Measurements from ENCODE around the gene NRIP3. TPM values are rescaled to one million over a fixed set of nuclear protein-coding genes. Genes with fewer than 3 reads are reported as not detected.

The NRIP3 gene
- total RNA-seq, 1 experiment from 2014 or later = 10.0 TPM

- Histone ChIP-seq H3K4me1 (no peaks in the 10 kb centered on the region), H3K4me3 (ENCODE audit: low read depth, low read length) (no peak overlapping the region), H3K36me3 (ENCODE audit: control insufficient read depth, insufficient read depth, low read length) (no peaks in the 10 kb centered on the region), H3K27me3 (replicated peaks; ENCODE audit: control insufficient read depth, insufficient read depth, low read length) (no peaks in the 10 kb centered on the region), H3K9me3 (no peaks in the 10 kb centered on the region)
- intact Hi-C loops (cut with micrococcal nuclease; ENCODE audit: unreplicated experiment) = no loop called here
- H3K36me3 Mint-ChIP-seq (ENCODE audit: insufficient read depth, unreplicated experiment) = no peaks in the 10 kb centered on the region
- no peaks in the 10 kb centered on the region for H3K9me3 Mint-ChIP-seq (ENCODE audit: unreplicated experiment)
- H3K4me1 Mint-ChIP-seq (ENCODE audit: low read depth, unreplicated experiment) = peaks cover 6% of the 10 kb centered on the region
- ChIA-PET POLR2A (no interaction called here), CTCF (interaction anchor here (0.8 kb wide), 1 partner anchor 175 kb away, joined by 3 read pairs; no protein-coding TSS in a partner anchor)
- TF ChIP-seq CTCF (IDR thresholded peaks at IDR 0.05; ENCODE audit: insufficient read depth in 1 of 2, low read depth in 1 of 2, low read length in 1 of 2, severe bottlenecking in 1 of 2, unreplicated experiment in 1 of 2) = no peak
- peak overlapping the region; percentile 84 for H3K4me3 Mint-ChIP-seq (ENCODE audit: unreplicated experiment)
- peak overlapping the region; percentile 48 for H3K27ac Mint-ChIP-seq (ENCODE audit: unreplicated experiment)
- no TSS peak for BruUV-seq (replicated peaks)
- no peaks in the 10 kb centered on the region for H3K27me3 Mint-ChIP-seq (ENCODE audit: insufficient read depth, unreplicated experiment)
- no peak for DNase-seq
Observed at GRCh38 chr11:8962841-8963240, 41.0 kb downstream of the NRIP3 start.

GRCh38 chr11:8961401-8961800 lies 42.4 kb downstream of the NRIP3 start:
- Histone ChIP-seq H3K4me3 (ENCODE audit: low read depth, low read length) (no peak overlapping the region), H3K27me3 (replicated peaks; ENCODE audit: control insufficient read depth, insufficient read depth, low read length) (no peaks in the 10 kb centered on the region), H3K4me1 (no peaks in the 10 kb centered on the region), H3K9me3 (no peaks in the 10 kb centered on the region), H3K36me3 (ENCODE audit: control insufficient read depth, insufficient read depth, low read length) (no peaks in the 10 kb centered on the region)
- ChIA-PET POLR2A (no interaction called here), CTCF (interaction anchor here (0.6 kb wide), 1 partner anchor 26 kb away, joined by 4 read pairs; no protein-coding TSS in a partner anchor)
- peaks cover 5% of the 10 kb centered on the region for H3K36me3 Mint-ChIP-seq (ENCODE audit: insufficient read depth, unreplicated experiment)
- DNase-seq = no peak
- no peak overlapping the region for H3K4me3 Mint-ChIP-seq (ENCODE audit: unreplicated experiment)
- no peak overlapping the region for H3K27ac Mint-ChIP-seq (ENCODE audit: unreplicated experiment)
- intact Hi-C loops (cut with micrococcal nuclease; ENCODE audit: unreplicated experiment) = no loop called here
- BruUV-seq (replicated peaks) = no TSS peak
- TF ChIP-seq CTCF (IDR thresholded peaks at IDR 0.05; ENCODE audit: insufficient read depth in 1 of 2, low read depth in 1 of 2, low read length in 1 of 2, severe bottlenecking in 1 of 2, unreplicated experiment in 1 of 2) = no peak
- H3K9me3 Mint-ChIP-seq (ENCODE audit: unreplicated experiment) = no peaks in the 10 kb centered on the region
- no peaks in the 10 kb centered on the region for H3K27me3 Mint-ChIP-seq (ENCODE audit: insufficient read depth, unreplicated experiment)
- H3K4me1 Mint-ChIP-seq (ENCODE audit: low read depth, unreplicated experiment) = peaks cover 6% of the 10 kb centered on the region

- H3K27ac Mint-ChIP-seq (ENCODE audit: unreplicated experiment) = no peak overlapping the region
- Histone ChIP-seq H3K27me3 (replicated peaks; ENCODE audit: control insufficient read depth, insufficient read depth, low read length) (no peaks in the 10 kb centered on the region), H3K4me3 (ENCODE audit: low read depth, low read length) (no peak overlapping the region), H3K9me3 (no peaks in the 10 kb centered on the region), H3K4me1 (no peaks in the 10 kb centered on the region), H3K36me3 (ENCODE audit: control insufficient read depth, insufficient read depth, low read length) (no peaks in the 10 kb centered on the region)
- no TSS peak for BruUV-seq (replicated peaks)
- H3K27me3 Mint-ChIP-seq (ENCODE audit: insufficient read depth, unreplicated experiment) = no peaks in the 10 kb centered on the region
- peak; percentile 46 to 74 for DNase-seq
- H3K4me3 Mint-ChIP-seq (ENCODE audit: unreplicated experiment) = no peak overlapping the region
- intact Hi-C loops (cut with micrococcal nuclease; ENCODE audit: unreplicated experiment) = loop anchor here (1.0 to 2.0 kb wide), 6 partner anchors 24 to 271 kb away; no protein-coding TSS in a partner anchor
- ChIA-PET CTCF (interaction anchor here (0.5 to 2.1 kb wide), 33 partner anchors 17 to 736 kb away, joined by 3 to 42 read pairs (median 4); partner anchors contain the start of genes AKIP1, ASCL3, RPL27A and TRIM66), POLR2A (interaction anchor here (0.7 to 1.3 kb wide), 3 partner anchors 271 to 281 kb away, joined by 3 to 8 read pairs (median 6); partner anchors contain the start of genes RPL27A and TRIM66)
- H3K4me1 Mint-ChIP-seq (ENCODE audit: low read depth, unreplicated experiment) = peaks cover 6% of the 10 kb centered on the region
- TF ChIP-seq CTCF (IDR thresholded peaks at IDR 0.05; ENCODE audit: insufficient read depth in 1 of 2, low read depth in 1 of 2, low read length in 1 of 2, severe bottlenecking in 1 of 2, unreplicated experiment in 1 of 2) = peak; percentile 62 to 75
- no peaks in the 10 kb centered on the region for H3K9me3 Mint-ChIP-seq (ENCODE audit: unreplicated experiment)
- peaks cover 14% of the 10 kb centered on the region for H3K36me3 Mint-ChIP-seq (ENCODE audit: insufficient read depth, unreplicated experiment)
Observed at GRCh38 chr11:8959546-8960166, 44.1 kb downstream of the NRIP3 start.
